GM19463 (cell line): ENCODE measurements around the gene EBF4.

Source experiments
- ATAC-seq: cut with Tn5 transposase; IDR thresholded peaks from one replicate; pipeline ENCODE4 v1.9.1; 2021; ENCODE audit warnings: mild to moderate bottlenecking, moderate library complexity; ENCODE audit not compliant: unreplicated experiment

Gene EBF4

GRCh38 chr20:2698912-2699311 lies 6.3 kb downstream of the EBF4 start:
- no peak for ATAC-seq

DNA sequence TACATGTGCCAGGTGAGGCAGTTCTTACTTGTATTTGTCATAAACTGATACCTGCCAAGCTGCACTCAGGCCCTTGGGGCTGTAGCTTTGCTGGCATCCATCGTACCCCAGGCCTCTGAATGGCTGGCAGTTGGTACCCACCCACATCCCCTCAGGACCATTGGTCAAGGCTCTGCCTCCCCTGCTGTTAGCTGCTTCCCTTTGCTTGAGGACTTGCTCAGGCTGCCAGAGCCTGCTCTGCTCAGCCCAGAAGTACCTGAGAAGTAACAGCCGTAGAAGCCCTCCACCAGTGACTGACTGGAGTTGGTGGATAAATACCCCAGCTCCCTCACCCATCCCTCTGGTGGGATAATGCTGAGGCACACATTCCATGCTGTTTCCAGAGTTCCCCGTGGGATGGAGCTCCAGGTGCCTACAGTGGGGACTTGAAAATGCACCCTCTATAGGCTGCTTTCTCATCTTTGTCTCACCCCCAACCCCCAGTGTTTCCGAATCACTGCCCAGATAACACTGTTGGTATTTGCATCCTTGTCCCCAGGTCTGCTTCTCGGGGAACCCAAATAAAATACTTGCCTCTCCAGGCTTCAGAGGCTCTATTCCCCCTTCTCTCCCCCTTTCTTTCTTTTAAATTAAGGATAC lies 7.3 kb downstream of the EBF4 start:
- no peak for ATAC-seq

DNA sequence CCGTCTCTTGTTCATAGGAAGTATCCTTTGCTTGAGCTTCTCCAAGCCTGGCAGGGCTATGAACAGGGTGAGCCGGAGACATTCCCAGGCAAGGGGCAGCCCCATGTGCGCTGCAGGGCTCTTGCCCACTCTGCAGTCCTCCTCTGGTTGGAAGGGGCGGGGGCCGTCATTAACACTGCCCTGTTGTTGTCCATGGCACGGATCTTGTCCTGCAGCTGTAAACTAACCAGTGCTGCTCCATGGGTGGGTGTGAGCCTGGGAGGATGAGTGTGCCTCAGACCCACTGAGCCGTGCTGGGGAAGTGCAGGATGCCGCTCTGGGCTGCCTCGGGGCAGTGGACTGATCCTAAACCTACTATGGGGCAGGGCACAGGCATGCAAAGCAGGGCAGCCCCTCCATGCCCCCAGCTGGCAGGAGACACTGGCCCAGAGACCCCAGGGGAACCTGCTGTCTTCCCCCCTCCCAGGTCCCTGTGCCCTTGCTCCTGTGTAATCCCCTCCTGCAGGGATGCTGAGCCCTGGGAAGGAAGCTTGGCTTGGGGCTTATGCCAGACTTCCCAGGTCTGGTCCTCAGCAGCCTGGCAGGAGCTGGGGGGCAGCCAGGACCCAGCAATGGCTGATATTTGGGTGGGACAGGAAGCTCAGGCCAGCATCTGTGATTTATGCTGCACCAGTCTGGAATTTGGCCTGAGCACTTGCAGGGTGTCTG lies 8.5 kb downstream of the EBF4 start:
- no peak for ATAC-seq

- ATAC-seq = no peak
Observed at GRCh38 chr20:2701671-2702081, 9.1 kb downstream of the EBF4 start.

GRCh38 chr20:2703716-2704475 lies 11.3 kb downstream of the EBF4 start:
- no peak for ATAC-seq

GRCh38 chr20:2705931-2706645 lies 13.5 kb downstream of the EBF4 start:
- no peak for ATAC-seq

DNA sequence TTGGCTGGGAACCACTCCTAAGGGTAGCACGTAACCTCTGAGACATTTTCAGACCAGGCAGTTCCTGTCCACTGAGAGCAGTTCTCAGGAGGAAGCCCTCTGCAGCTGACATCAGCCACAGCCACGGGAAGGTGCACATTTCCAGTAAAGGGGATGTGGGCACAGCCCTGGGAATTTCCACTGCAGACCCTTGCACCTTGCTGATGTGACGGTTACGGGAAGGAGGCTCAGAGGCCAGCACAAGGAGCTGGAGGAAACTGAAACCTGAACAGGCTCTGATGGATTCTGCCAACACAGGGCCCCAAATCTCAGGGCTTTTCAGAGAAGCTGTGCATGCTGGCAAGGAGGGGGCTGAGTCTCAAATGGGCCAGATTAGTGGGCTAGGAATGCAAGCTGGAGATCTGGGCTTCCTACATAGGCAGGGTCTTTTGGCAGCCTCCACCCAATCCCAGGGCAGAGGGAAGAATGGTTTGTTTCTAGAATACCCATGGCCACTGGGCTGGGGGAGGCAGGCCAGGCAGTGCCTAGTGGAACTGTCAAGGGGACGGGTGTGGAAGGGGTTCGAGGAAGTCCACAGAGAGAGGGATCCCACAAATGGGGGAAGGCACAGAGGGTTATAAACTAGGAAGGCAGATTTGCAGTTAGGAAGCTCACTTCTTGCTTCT lies 14.2 kb downstream of the EBF4 start:
- ATAC-seq = no peak

GRCh38 chr20:2707353-2708072 lies 14.9 kb downstream of the EBF4 start:
- ATAC-seq = no peak

DNA sequence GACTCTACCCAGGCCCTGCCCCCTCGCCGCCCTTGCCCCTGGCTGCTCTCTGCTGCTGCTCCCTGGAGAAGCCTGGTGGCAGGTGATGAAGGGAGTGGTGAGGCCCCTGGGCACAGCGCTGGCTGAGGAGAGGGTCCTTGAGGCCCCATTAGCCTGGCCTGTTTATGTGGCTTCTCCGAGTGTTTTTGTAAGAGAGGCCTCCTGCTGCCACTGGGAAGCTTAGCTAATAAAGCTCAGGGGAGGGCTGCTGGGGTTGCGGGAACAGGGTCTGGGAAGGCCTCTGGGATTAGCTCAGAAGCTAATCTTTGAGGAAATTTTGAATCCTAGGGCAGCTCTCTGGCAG lies 15.5 kb downstream of the EBF4 start:
- no peak for ATAC-seq

GRCh38 chr20:2708665-2709064 lies 16.1 kb downstream of the EBF4 start:
- no peak for ATAC-seq

DNA sequence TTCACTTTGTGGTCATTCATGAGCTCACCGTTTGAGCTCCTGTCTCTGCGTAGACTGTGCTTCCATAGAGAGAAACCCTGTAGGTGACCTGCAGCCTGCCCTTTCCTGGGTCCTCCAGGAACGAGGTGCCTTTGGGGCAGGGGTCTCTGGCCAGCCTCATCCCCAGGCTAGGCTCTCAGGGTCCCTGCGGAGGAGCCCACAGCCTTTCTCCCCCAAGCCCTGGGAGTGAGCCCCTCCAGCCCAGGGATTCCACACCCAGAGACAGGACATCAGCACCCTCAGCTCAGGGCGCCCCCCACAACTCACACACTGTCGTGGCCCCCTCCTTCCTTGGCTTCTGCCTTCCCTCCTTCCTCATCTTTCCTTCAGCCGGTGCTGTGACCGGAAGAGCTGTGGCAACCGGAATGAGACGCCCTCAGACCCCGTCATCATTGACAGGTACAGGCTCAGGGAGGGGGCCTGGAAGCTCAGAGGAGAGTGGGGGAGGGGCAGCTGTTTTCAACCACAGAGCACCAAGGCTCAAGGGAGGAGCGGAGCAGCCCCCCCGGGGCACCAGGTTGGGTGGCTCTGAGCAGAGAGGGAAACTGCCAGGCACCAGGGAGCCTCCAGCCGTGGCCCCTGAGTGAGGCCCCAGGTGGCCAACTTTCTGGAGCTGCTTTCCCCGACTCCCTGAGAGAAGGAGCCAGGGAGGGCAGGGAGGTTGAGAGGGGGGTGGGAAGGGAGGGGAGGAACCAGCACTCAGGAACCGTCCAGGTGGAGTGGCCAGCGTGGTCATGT lies 16.8 kb downstream of the EBF4 start:
- no peak for ATAC-seq

DNA sequence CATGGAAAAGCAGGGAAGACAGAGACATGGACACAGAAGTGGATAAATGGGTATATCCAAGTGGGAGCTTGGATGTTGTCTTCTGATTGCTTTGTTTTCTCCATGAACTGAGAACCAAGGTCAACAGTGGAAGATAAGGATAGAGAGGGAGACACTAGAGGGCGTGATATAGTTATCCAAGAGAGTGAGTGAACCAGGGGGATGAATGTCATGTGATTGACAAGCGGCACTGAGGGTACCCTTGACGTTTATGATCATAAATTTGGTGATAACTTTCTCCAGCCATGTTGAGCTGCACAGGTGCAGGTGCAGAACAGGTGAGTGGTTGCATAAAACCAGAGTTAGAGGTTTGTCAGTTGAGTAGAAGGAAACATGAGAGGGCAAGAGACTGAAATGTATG lies 20.7 kb downstream of the EBF4 start:
- no peak for ATAC-seq

- ATAC-seq = no peak
Observed at GRCh38 chr20:2729251-2729713, 36.7 kb downstream of the EBF4 start.

DNA sequence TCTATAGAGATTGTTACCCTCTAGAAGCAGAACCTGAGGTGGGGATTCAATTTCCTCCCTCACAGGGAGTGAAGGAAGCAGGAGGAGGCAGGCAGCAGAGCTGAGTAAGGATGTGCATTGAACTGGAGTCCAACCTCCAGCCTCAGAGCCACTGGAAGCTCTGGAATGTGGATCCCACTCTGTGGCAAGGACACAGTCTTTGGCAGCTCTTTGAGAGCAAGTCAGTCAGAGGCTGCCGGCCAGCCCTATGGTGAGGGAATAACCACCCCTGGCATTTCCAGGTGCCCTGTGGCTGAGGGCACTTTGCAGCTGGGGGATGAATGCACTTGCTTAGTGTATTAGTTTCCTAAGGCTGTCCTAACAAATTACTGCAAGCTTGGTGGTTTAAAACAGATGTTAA lies 37.2 kb downstream of the EBF4 start:
- ATAC-seq = no peak

DNA sequence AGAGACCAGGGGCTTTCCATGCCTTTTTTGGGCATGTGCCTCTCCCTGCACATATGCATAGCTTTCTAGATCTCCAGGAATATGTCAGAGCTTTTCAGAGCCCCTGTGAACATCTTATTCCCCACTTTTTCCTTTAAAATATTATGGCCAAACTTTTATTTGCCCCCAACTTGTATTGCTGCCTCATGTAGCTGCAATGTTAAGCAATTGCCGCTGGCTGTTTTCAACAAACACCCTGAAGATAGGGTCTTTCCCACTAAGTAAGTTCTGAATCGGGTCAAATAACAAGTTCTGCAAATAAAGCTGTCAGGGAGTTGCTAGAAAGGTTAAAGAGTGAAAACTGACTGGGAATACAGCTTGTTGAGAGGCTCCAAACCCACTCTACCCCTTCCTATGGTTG lies 42.3 kb downstream of the EBF4 start:
- no peak for ATAC-seq

DNA sequence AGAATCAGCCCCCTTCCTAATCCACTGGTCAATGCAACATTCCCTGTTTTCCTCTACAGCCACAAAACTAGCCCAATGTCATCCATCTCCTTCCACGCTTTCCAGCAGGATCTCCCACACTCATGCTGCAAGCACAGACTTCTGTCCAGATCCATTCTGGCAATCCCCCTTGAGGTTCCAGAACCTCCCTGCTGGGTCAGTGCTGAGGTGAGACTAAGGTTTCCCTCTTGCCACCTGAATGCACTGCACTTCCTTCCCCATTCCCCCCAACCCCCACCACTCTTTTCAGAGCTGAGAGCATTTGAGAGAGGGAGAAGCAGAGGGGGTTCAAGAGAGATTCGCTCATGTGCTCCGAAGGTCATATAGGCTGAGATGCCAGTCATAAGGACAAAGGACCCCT lies 43.9 kb downstream of the EBF4 start:
- ATAC-seq = no peak

DNA sequence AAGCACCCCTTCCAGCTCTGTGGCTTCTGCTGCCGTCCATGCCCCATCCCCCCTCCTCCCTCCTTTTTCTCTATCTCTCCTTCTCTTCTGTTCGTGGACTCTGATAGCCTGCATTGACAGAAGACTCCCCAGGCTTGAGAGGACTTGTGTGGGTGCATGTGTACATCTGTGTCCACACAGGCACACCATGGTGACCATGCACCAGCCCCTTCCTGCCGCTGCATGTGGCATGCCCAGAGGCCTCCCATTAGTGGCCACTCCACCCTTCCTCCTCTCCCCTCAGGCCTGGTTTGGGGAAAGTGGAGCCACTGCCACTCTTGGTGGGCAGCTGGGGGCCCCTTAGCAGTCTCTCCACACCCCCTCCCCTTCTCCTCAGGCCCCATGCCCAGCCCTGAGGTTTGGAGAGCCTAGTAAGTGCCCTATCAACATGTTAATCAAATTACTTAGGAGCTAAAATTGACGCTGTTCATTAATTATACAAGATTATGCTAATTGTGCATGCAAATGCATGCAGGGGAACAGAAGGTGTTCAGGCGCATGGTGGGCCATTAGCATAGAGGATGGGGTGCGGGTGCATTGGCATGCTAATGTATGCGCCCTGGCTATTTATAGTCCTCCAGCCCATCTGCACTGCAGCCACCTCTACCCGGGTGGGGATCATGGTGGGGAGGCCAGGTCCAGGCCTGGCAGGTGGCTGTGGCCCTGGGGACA lies 45.9 kb downstream of the EBF4 start:
- no peak for ATAC-seq

DNA sequence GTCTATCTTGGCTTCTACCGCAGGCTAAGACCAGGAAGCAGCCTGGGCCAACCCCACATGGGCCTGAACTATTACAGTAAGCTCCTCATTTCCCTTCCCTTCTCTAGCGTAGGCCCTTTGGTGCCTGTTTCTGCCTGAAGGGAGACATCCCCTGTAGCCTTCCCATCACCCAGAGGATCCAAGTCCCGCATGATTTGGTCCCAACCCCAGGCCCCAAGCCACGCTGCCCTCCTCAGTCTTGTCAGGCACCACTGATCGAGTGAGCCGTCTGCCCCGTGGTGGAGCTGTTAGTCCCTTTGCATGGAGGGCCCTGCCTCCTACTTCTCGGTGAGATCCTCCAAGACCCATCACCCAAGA lies 46.4 kb downstream of the EBF4 start:
- no peak for ATAC-seq

DNA sequence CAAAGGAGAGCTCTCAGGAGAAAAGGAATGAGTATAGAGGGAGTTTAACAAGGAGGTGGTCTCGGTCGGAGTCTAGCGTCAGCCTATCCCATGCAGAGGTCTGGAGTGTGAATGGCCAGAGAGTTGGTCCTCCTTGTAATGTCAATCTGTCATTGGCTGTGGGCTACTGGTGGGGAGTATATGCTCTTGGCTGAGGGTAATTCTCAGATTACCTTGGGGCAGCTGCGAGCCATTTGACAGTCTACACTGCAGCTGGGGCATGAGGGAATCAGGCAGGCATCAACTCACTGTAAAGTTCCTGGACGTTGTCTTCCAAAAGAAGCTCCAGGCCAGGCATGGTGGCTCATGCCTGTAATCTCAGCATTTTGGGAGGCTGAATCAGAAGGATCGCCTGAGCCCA lies 48.1 kb downstream of the EBF4 start:
- ATAC-seq = no peak
